IPS-18c (cell line): ENCODE measurements around the gene GRK3.
"Not testable (repeated sequence)": the region's sequence is repeated elsewhere in the genome, so short reads cannot be mapped to it uniquely, and the experiment has no call there.

ENCODE experiments used
- H3K4me3 ChIP-seq: 2 replicates; pipeline ENCODE4 v1.7.0; 2013; ENCODE audit warnings: low read depth, mild to moderate bottlenecking, low read length, moderate library complexity; ENCODE audit not compliant: insufficient read depth
- H3K9me3 ChIP-seq: one replicate; pipeline ENCODE4 v1.6.1; 2013; ENCODE audit warnings: mild to moderate bottlenecking, low read length, moderate library complexity; ENCODE audit not compliant: control insufficient read depth, insufficient read depth

The GRK3 gene

DNA sequence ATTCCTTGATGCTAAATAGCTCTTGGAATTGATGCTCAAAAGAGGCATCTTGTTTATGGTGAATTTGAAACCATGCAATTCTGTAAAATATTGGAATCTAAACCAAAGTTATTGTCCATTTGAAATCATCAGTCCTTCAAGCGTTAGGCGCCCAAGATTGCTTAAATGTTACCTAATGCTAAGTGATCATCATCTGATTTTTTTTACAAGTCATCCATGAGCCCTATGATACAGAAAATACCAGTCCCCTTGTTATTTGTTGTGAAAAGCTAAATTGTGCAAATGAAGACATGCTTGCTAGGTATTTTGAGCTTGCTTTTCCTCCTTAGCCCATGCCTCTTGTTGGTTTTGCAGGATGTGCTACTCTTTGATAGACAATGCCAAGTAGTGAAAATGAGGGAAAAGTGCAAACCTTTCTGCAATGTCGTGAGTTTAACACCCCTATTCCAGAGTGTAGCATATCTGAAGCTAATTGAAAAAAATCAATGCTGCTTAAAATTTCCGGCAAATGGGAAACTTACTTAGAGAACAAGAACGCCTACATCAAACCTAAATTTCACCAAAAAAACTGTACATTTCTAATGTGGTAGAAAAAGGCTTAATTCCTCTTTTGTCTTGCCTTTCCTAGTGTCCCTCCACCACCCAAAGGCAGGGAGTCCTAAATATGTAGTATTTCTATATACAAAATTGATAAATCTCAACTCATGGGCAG is 1.9 kb downstream of the GRK3 start:
- Histone ChIP-seq H3K9me3 (no peaks in the 10 kb centered on the region), H3K4me3 (no peak overlapping the region)

DNA sequence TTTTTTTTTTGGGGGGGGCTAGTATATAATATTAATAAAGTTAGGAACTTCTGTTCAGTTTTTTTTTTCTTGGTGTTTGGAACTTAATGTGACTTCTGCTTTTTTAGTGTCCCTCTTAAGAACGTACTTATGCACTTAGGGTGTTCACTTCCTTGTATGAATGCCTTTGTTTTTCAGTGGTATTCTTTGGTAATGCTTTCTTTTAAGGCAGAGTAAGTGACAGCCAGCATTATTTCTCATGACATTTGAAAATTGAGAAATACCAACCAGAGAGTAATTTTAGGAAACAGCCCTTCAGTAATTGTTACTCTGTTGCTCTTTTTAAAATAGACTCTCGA is 2.4 kb downstream of the GRK3 start:
- no peak overlapping the region for H3K4me3 ChIP-seq
- no peaks in the 10 kb centered on the region for H3K9me3 ChIP-seq

DNA sequence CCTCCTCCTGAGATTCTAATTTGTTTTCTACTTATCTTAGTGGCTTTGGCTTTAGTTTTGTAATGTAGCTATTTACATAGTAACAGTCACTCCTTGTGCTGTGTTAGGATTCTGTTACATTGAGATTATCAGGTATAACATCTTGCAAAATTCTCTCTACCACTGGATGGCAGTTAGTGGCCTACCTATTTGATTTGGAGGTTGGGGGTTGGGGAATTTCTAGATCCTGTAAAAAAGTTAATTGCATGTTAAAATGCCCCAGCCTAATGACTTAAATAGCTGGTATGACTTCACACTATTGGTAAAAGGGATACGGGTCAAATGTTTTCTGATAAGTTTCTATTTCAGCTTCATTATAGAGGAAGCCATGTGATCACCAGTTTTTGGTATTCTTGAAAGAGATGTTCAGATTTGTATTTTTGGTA is 2.8 kb downstream of the GRK3 start:
- no peak overlapping the region for H3K4me3 ChIP-seq

DNA sequence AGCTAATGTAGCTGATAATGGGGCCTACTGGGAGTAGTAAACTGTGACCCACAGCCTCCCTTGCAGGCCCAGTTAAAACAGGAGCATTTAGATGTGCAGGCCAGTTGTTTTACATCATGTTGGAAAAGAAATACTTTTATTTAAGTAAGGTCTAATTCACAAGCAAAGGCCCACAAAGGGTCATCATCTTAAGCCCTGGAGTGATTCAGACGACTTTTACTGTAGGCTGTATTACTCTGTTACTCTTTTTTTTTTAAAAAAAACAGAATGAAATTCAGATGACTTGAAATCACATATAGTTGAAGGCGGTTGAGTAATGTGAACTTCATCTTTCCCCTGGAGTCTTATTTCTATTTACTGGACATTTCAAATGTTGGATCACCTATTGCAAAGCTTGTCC is 3.6 kb downstream of the GRK3 start:
- not testable (repeated sequence) for H3K4me3 ChIP-seq, H3K9me3 ChIP-seq

More for the DNA sequence above, 2.8 kb downstream of the GRK3 start:
- H3K9me3 ChIP-seq = no peaks in the 10 kb centered on the region

DNA sequence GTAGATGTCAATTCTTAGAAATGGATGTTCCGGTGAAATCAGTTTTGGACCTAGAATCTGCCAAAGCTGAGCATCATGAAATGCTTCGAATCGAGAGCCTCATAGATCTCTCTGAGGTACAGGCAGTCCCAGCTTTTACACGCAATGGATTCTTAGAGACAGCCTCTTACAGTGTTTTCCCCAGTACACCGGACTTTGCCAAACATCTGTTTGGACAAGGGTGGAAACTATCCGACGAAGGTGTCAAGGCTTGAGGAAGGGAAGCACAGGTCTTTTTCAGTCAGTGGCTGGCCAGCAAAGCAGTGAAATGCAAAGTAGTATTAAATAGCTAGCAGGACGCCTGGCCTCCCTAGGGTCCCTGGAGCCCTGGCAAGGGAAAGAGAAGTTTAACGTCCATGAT is 4.9 kb downstream of the GRK3 start:
- no peak overlapping the region for H3K4me3 ChIP-seq

DNA sequence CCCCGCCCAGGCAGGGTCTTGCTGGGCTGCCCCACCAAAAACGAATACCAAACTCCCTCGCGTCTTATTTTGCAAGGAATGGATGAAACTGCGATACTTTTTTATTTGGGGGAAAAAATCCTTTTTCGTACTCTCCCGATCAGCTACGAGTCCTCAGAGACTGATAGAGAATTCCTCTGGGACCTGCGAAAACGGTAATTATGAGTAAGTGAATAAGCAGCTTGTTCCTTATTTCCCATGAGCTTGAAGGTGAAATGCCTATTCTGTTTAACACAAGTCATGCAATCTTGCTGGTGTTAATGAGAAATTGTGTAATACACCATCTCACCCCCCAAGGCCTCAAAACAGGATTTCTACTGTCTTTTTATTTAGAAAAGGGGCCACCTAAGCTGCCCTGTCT is 5.5 kb downstream of the GRK3 start:
- no peaks in the 10 kb centered on the region for H3K9me3 ChIP-seq
- H3K4me3 ChIP-seq = no peak overlapping the region

More for the DNA sequence above, 4.9 kb downstream of the GRK3 start:
- H3K9me3 ChIP-seq = no peaks in the 10 kb centered on the region

DNA sequence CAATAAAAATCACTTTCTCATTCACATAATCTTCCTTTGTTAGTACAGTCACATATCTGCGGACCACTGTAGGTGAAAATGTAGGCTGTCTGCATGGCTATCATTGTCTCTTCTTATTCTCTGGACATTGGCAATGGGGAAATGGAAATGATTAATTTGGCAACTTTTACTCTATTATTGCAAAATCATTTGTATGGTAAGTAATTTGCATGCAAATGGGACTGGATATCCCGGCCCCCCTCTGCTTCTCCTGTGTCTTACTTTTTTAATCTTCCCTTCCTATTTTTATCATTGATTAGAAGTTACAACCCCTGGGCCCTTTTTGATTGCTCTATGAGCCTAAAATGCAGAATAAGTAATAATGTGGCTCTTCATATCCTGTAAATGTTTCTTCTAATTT is 6.0 kb downstream of the GRK3 start:
- no peaks in the 10 kb centered on the region for H3K9me3 ChIP-seq
- H3K4me3 ChIP-seq = no peak overlapping the region

DNA sequence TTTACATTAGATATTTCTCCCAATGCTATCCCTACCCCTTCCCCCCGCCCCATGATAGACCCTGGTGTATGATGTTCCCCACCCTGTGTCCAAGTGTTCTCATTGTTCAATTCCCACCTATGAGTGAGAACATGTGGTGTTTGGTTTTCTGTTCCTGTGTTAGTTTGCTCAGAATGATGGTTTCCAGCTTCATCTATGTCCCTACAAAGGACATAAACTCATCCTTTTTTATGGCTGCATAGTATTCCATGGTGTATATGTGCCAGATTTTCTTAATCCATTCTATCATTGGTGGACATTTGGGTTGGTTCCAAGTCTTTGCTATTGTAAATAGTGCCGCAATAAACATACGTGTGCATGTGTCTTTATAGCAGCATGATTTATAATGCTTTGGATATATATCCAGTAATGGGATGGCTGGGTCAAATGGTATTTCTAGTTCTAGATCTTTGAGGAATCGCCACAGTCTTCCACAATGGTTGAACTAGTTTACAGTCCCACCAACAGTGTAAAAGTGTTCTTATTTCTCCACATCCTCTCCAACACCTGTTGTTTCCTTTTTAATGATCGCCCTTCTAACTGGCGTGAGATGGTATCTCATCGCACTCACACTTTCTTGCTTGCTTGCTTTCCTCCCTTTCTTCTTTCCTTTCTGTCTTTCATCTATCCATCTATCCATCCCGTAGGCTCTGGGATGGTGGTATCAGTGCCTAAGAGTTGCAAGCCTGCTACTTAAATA is 7.7 kb downstream of the GRK3 start:
- not testable (repeated sequence) for H3K9me3 ChIP-seq, H3K4me3 ChIP-seq

DNA sequence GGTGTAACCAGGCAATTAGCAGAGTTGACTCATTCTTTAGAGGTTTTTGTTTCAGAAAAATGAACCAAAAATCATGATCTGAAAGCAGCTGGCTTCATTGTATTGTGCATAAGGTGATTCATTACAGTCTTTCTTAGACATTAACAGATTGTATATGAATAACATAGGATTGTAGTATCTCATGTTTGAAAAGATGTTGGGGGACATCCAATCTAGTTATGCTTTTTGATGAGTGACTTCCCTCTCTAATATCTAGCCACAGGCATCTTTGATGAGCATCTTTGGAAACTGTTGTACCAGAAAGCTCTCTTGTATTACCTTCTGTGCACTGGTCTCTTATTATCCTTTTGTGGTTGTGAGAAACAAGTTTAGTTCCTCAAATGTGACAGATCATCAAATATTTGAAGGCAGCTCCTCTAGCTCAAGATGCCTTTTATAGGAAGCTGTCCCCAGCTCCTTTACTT is 8.3 kb downstream of the GRK3 start:
- no peak overlapping the region for H3K4me3 ChIP-seq

DNA sequence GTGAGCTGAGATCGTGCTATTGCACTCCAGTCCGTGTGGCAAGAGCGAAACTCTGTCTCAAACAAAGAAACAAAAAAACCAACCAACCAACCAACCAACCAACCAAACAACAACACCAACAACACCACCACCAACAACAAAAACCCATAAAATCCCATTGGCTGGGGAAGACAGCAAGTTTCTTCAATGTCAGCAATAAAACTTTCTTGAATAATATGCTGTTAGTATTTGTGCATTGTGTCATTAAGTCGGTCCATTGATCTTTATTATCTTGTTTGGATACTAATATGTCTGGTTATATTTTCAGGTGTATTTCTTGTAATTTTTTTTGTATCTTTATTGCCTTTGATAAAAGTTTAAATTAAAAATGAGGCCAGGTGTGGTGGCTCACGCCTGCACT is 9.4 kb downstream of the GRK3 start:
- Histone ChIP-seq H3K9me3 (peaks cover 2% of the 10 kb centered on the region), H3K4me3 (no peak overlapping the region)

More for the DNA sequence above, 8.3 kb downstream of the GRK3 start:
- H3K9me3 ChIP-seq = no peaks in the 10 kb centered on the region

DNA sequence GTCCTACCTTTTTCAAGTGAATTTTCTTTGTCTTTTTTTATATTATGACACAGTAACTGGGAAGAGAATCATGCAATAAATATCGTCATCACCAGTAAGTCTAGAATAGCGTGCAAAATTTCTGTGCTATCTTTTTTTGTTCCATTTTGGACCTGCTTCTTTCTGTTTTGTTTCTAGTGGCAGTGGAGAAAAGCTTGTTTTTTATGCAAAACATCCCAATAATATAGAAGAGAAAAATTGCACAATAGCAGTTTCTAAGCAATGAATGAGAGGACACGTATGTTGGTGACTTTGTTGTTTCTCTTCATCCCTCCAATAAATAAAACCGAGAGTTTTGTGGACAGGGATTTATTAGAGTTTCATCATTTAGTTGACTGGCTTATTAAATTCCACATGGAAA is 10.3 kb downstream of the GRK3 start:
- peaks cover 2% of the 10 kb centered on the region for H3K9me3 ChIP-seq
- no peak overlapping the region for H3K4me3 ChIP-seq

DNA sequence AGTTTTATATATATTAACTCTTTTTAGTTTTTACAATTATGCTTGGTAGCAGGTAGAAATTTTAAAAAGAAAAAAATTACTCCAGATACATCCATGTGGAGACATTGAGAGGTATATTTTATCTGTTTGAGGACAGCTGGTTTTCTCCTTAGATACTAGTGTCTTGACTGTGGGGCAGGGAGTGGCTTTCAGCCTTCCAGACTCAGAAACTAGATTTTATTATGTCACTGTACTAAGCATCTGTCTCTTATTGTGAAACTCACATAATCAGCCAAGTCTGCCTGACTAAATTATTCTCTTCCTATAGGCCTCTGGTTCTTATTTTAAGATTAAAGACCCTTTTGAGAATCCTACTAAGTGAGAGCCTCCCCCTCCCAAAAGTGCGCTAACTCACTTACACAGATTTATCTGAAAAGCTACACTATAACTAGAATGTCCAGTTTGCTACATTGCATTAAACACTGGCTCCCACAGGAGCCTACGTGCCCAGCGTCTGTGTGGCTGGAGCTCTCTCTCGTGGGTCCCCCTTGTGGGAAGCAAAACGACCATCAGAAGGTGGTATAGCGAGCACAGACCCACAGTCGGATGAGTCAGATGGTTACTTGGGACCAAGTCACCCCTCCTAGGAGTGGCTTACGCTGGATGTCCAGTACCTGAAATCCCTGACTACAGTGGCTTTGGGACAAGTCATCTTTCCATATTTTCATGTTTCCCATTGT is 11.4 kb downstream of the GRK3 start:
- not testable (repeated sequence) for H3K4me3 ChIP-seq, H3K9me3 ChIP-seq

DNA sequence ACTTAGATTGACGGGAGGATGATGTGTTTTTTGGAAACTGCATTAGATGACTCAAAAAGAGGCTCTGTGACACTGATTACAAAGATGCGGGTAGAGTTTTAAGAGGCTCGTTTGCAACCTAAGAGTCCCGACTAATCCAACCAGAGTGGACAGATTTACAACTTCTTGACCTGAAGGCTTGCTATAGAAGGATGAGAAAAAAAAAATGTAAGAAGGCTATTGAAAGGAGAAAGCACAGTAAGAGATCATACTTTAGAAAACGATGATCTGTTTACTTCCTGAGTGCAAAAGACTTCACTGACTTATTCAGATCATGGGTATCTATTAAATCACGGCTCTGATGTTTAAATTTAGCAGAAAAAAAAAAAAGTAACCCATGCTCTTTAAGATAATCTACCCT is 17.0 kb downstream of the GRK3 start:
- H3K9me3 ChIP-seq, H3K4me3 ChIP-seq: not testable (repeated sequence)

DNA sequence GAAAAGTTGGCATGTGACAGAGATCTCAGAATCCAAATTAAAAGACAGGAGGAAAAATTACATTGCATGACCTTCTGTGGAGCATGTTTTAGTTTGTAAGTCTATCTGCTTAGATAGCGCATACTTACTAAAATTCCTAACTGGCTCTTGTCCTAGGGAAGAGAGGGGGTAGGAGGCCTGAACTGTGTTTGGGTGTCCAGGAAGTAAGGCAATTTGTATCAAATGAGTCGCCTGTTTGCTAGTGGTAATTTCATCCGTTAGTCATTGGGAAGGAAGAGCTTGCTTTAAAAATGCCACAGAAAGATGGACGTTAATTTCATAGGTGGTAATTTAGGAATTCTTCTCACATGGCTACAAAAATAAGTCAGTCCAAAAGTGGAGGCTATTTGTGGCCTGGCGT is 18.5 kb downstream of the GRK3 start:
- Histone ChIP-seq H3K9me3 (peaks cover 2% of the 10 kb centered on the region), H3K4me3 (no peak overlapping the region)

DNA sequence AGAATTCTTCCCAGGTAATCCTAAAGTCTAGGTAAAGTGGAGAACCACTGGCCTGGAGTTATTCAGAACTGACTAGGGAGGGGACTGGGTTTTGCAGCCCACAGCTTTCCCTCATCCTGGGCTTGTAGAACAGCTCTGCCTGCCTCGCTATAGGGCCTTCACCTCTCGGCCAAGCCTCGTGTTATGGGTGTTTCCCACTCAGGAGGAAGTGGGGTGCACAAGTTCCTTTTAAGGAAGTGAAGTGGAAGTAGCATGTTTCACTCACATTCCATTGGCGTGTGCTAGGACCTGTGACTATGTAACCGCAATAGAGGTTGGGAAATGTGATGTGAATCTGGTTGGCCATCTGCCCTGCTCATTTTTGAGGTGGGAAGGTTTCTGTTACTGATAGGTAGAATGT is 20.5 kb downstream of the GRK3 start:
- H3K4me3 ChIP-seq, H3K9me3 ChIP-seq: not testable (repeated sequence)

DNA sequence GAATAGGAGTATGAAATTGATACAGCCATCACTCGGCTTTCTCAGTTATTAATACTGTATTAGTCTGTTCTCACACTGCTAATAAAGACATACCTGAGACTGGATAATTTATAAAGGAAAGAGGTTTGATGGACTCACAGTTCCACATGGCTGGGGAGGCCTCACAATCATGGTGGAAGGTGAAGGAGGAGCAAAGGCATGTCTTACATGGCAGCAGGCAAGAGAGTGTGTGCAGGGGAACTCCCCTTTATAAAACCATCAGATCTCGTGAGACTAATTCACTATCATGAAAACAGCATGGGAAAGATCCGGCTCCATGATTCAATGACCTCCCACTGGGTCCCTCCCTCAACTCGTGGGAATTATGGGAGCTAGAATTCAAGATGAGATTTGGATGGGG is 25.2 kb downstream of the GRK3 start:
- not testable (repeated sequence) for H3K9me3 ChIP-seq, H3K4me3 ChIP-seq

DNA sequence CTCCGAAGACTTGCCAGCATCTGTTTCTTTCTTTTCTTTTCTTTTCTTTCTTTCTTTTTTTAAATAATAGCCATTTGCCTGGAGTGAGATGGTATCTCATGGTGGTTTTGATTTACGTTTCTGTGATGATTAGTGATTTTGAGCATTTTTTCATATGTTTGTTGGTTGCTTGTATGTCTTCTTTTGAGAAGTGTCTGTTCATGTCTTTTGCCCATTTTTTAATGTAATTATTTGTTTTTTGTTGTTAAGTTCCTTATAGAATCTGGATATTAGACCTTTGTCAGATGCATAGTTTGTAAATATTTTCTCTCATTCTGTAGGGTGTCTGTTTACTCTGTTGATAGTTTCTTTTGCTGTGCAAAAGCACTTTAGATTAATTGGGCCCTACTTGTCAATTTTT is 28.8 kb downstream of the GRK3 start:
- not testable (repeated sequence) for H3K4me3 ChIP-seq, H3K9me3 ChIP-seq

DNA sequence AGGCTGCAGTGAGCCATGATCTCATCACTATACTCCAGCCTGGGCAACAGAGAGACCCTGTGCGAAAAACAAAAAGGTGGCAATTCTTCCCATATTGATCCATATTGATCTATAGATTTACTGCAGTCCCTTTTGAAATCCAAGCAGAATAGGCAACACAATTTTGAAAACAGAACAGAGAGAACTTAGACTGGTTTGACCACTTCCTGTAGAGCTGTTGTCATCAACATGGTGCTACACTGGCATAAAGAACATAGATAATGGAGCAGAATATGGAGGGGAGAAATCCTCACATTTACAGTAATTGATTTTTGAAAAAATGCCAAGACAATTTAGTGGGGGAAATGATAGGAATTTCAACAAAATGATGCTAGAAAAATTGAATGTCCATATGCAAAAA is 34.1 kb downstream of the GRK3 start:
- no peaks in the 10 kb centered on the region for H3K9me3 ChIP-seq
- no peak overlapping the region for H3K4me3 ChIP-seq
